Suprapubic skin (tissue), 4 donors: Measurements from ENCODE around the gene ENKD1.
A peak's percentile ranks its signal among the peaks of the same experiment; 100 is the strongest.

ENCODE experiments used
- POLR2A ChIP-seq, 2 donors: fragments of 450-650 bp; IDR thresholded peaks; one replicate each; pipeline ENCODE4 v1.6.1; 2017; ENCODE audit warnings: antibody characterized with exemption in 2 of 2, mild to moderate bottlenecking in 2 of 2, moderate library complexity in 2 of 2
- POLR2AphosphoS5 ChIP-seq, 3 donors: sonication (generic); formaldehyde crosslinking; IDR thresholded peaks; one replicate each; pipeline ENCODE4 v1.6.1; 2017; ENCODE audit warnings: antibody characterized with exemption in 3 of 3
- TF ChIP-seq, protein P1 (sequence below), 2 donors: fragments of 200-600 bp in 1 of 2; fragments of 450-650 bp in 1 of 2; sonication (generic) in 1 of 2; IDR thresholded peaks; one replicate each; pipeline ENCODE4 v1.5.1; 2016 to 2019; ENCODE audit warnings: antibody characterized with exemption in 2 of 2, mild to moderate bottlenecking in 1 of 2, moderate library complexity in 1 of 2

DNA sequence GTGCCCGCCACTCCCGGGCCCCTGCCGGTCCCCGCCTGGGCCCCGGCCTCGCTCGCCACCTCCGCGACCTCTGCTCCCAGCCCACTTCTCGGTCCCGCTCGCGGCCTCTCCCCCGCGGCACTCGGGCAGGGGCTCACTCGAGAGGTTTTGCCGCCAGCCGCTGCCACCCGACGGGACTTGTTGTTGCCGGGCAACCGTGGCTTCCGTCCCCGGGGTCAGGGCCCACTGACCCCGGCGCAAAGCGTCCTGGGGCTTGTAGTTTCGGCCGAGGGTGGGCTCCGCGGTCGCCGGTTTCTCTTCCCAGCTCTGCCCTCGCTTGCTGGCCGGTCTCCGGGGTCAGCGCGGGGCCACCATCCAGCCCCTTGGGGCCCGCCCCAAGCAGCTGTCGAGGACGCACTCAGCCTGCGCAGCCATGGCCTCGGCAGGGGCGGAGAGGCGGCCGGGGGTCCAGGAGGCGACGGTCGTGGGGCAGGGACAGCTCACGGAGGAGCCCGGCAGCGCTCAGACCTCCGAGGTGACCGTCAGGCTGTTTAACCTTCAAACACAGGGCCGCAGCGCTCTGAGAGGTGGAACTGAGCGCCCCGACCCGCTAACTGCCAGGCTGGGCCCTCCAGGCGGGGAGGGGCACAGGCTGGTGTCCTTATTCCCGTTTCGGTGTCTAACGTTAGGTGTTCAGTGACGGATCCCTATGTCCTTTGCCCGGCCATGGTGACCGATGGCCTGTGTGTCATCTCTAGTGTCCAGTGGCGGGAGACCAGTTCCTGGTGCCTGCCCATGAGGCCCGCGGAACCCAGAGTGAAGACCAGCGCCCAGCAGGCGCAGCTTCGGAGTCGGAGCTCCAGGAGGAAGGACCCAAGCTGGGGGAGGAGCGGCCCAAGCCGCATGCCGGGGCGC, at the start of gene ENKD1, which contains the start of gene C16orf86:
- TF ChIP-seq POLR2AphosphoS5 (IDR thresholded peaks at IDR 0.05) (peak in 1 of 3 donors; percentile 9), POLR2A (IDR thresholded peaks at IDR 0.05) (no peak)
- TF ChIP-seq, protein P1, sequence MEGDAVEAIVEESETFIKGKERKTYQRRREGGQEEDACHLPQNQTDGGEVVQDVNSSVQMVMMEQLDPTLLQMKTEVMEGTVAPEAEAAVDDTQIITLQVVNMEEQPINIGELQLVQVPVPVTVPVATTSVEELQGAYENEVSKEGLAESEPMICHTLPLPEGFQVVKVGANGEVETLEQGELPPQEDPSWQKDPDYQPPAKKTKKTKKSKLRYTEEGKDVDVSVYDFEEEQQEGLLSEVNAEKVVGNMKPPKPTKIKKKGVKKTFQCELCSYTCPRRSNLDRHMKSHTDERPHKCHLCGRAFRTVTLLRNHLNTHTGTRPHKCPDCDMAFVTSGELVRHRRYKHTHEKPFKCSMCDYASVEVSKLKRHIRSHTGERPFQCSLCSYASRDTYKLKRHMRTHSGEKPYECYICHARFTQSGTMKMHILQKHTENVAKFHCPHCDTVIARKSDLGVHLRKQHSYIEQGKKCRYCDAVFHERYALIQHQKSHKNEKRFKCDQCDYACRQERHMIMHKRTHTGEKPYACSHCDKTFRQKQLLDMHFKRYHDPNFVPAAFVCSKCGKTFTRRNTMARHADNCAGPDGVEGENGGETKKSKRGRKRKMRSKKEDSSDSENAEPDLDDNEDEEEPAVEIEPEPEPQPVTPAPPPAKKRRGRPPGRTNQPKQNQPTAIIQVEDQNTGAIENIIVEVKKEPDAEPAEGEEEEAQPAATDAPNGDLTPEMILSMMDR (IDR thresholded peaks at IDR 0.05): no peak
